Neural cell (in vitro differentiated cells): ENCODE measurements around the gene VPS39.

Experiments used
- CTCF ChIP-seq: fragments of 450-650 bp; IDR thresholded peaks from 2 replicates; pipeline ENCODE4 v1.5.1; 2014; ENCODE audit warnings: antibody characterized with exemption, mild to moderate bottlenecking, moderate library complexity; ENCODE audit not compliant: poor library complexity, severe bottlenecking
- EZH2 ChIP-seq: fragments of 200-600, 300-800 bp; shearing (Covaris generic), sonication (generic); IDR thresholded peaks from 2 replicates; pipeline ENCODE4 v1.6.1; 2014; ENCODE audit warnings: antibody characterized with exemption, low read length, borderline replicate concordance, mild to moderate bottlenecking; ENCODE audit not compliant: insufficient read depth, poor library complexity, severe bottlenecking
- MXI1 ChIP-seq: fragments of 450-650 bp; conservative IDR thresholded peaks from 2 replicates; pipeline ENCODE4 v1.6.1; 2014; ENCODE audit warnings: antibody characterized with exemption, mild to moderate bottlenecking; ENCODE audit not compliant: poor library complexity, severe bottlenecking
- SMC3 ChIP-seq: fragments of 450-650 bp; conservative IDR thresholded peaks from 2 replicates; pipeline ENCODE4 v1.6.1; 2014; ENCODE audit warnings: antibody characterized with exemption, mild to moderate bottlenecking, moderate library complexity; ENCODE audit not compliant: poor library complexity

- TF ChIP-seq CTCF (no peak), MXI1 (no peak), SMC3 (no peak), EZH2 (no peak)
Measured at GRCh38 chr15:42232606-42233005, 24.5 kb upstream of the VPS39 start.
